Tibial artery (tissue), 4 donors: Measurements from ENCODE around the gene PRRG4.
"Not testable (repeated sequence)": the region's sequence is repeated elsewhere in the genome, so short reads cannot be mapped to it uniquely, and the experiment has no call there.

Experiments
- DNase-seq, 2 donors: peaks; one replicate each; pipeline ENCODE4 v3.0.0-alpha.2; 2019
- H3K27ac ChIP-seq, 2 donors: fragments of 200-600 bp; sonication (generic) in 1 of 2; 1 replicate in 1 of 2; 2 replicates in 1 of 2; pipeline ENCODE4 v1.5.1; 2018 to 2019; ENCODE audit warnings: mild to moderate bottlenecking in 1 of 2
- H3K27me3 ChIP-seq, 2 donors: fragments of 200-600 bp; sonication (generic) in 1 of 2; one replicate each; pipeline versions ENCODE4 v1.5.1 to v1.6.0; 2016 to 2019
- H3K36me3 ChIP-seq, 3 donors: fragments of 200-600 bp; sonication (generic) in 2 of 3; one replicate each; pipeline ENCODE4 v1.5.1; 2016 to 2019; ENCODE audit warnings: mild to moderate bottlenecking in 2 of 3
- H3K4me1 ChIP-seq, 4 donors: fragments of 200-600 bp; sonication (generic) in 2 of 4; 1 replicate in 3 of 4; 2 replicates in 1 of 4; pipeline ENCODE4 v1.5.1; 2016 to 2019
- H3K4me3 ChIP-seq, 2 donors: fragments of 200-600 bp; sonication (generic) in 1 of 2; 1 replicate in 1 of 2; 2 replicates in 1 of 2; pipeline ENCODE4 v1.5.1; 2018 to 2019; ENCODE audit warnings: mild to moderate bottlenecking in 2 of 2
- H3K9me3 ChIP-seq, 3 donors: fragments of 200-600 bp; sonication (generic) in 1 of 3; one replicate each; pipeline ENCODE4 v1.5.1; 2016 to 2019
- CTCF ChIP-seq, 2 experiments: fragments of 200-600 bp in 1 of 2; fragments of 450-650 bp in 1 of 2; IDR thresholded peaks; one replicate each; pipeline ENCODE4 v1.5.1; 2017 to 2019; ENCODE audit warnings: antibody characterized with exemption in 2 of 2, mild to moderate bottlenecking in 1 of 2, moderate library complexity in 1 of 2
- intact Hi-C: fragments of 100-400 bp; cut with DNase I; formaldehyde crosslinking; loops from one replicate; pipeline ENCODE4 v1.15.0; 2023; ENCODE audit warnings: low total_unique reads

The PRRG4 gene

GRCh38 chr11:32829680-32830412, at the start of gene PRRG4:
Gene PRRG4, plus strand, starts transcription at chr11:32829927. Its CDS starts 603 bp downstream, at chr11:32830530.
- H3K27ac ChIP-seq = peak within 1 kb of the TSS in 1 of 2 donors; percentile 27
- intact Hi-C loops = no loop called here
- H3K4me3 ChIP-seq = peak within 1 kb of the TSS; percentile 48 to 53
- H3K27me3 ChIP-seq = peaks cover 0 to 13% of the 10 kb centered on the region in 2 donors
- DNase-seq = peak; percentile 47 to 74
- H3K36me3 ChIP-seq = no peaks in the 10 kb centered on the region
- no peak for TF ChIP-seq CTCF (IDR thresholded peaks at IDR 0.05)
- peaks cover 0 to 11% (median 9%) of the 10 kb centered on the region in 4 donors for H3K4me1 ChIP-seq
- no peaks in the 10 kb centered on the region for H3K9me3 ChIP-seq

GRCh38 chr11:32780839-32781238, 48.9 kb upstream of the PRRG4 start:
- H3K4me1 ChIP-seq, H3K4me3 ChIP-seq, H3K36me3 ChIP-seq, H3K27me3 ChIP-seq, H3K27ac ChIP-seq, H3K9me3 ChIP-seq, intact Hi-C loops, DNase-seq: not testable (repeated sequence)

GRCh38 chr11:32781721-32782120, 48.0 kb upstream of the PRRG4 start:
- intact Hi-C loops = no loop called here
- Histone ChIP-seq H3K9me3 (no peaks in the 10 kb centered on the region), H3K27ac (no peak overlapping the region), H3K27me3 (no peaks in the 10 kb centered on the region), H3K4me1 (no peaks in the 10 kb centered on the region), H3K4me3 (no peak overlapping the region), H3K36me3 (no peaks in the 10 kb centered on the region)
- no peak for TF ChIP-seq CTCF (IDR thresholded peaks at IDR 0.05)
- DNase-seq = no peak

GRCh38 chr11:32785262-32785661, 44.5 kb upstream of the PRRG4 start:
- H3K27me3 ChIP-seq = no peaks in the 10 kb centered on the region

GRCh38 chr11:32786811-32787210, 42.9 kb upstream of the PRRG4 start:
- TF ChIP-seq CTCF (IDR thresholded peaks at IDR 0.05) = no peak
- no peaks in the 10 kb centered on the region for H3K27me3 ChIP-seq
- intact Hi-C loops = no loop called here
- no peak overlapping the region for H3K27ac ChIP-seq
- no peak overlapping the region for H3K4me3 ChIP-seq
- no peaks in the 10 kb centered on the region for H3K4me1 ChIP-seq
- no peaks in the 10 kb centered on the region for H3K36me3 ChIP-seq
- H3K9me3 ChIP-seq = no peaks in the 10 kb centered on the region
- DNase-seq = no peak

More at GRCh38 chr11:32785262-32785661, 44.5 kb upstream of the PRRG4 start:
- DNase-seq = no peak
- Histone ChIP-seq H3K27ac (no peak overlapping the region), H3K4me3 (no peak overlapping the region), H3K4me1 (no peaks in the 10 kb centered on the region), H3K36me3 (no peaks in the 10 kb centered on the region), H3K9me3 (no peaks in the 10 kb centered on the region)
- intact Hi-C loops = no loop called here
- TF ChIP-seq CTCF (IDR thresholded peaks at IDR 0.05) = no peak

GRCh38 chr11:32790916-32791315, 38.8 kb upstream of the PRRG4 start:
- intact Hi-C loops = no loop called here
- Histone ChIP-seq H3K4me1 (no peaks in the 10 kb centered on the region), H3K4me3 (no peak overlapping the region), H3K9me3 (no peaks in the 10 kb centered on the region), H3K27me3 (no peaks in the 10 kb centered on the region), H3K27ac (no peak overlapping the region), H3K36me3 (no peaks in the 10 kb centered on the region)
- no peak for DNase-seq
- no peak for TF ChIP-seq CTCF (IDR thresholded peaks at IDR 0.05)
